Islet of Langerhans (tissue), 1 donor: Measurements from ENCODE around the gene RBM20.

Experiments used
- FAIRE-seq: peaks from one replicate; lab custom pipeline; 2011; peaks lifted over from hg19 to GRCh38; lab: Jason Lieb, UNC

Gene RBM20

DNA sequence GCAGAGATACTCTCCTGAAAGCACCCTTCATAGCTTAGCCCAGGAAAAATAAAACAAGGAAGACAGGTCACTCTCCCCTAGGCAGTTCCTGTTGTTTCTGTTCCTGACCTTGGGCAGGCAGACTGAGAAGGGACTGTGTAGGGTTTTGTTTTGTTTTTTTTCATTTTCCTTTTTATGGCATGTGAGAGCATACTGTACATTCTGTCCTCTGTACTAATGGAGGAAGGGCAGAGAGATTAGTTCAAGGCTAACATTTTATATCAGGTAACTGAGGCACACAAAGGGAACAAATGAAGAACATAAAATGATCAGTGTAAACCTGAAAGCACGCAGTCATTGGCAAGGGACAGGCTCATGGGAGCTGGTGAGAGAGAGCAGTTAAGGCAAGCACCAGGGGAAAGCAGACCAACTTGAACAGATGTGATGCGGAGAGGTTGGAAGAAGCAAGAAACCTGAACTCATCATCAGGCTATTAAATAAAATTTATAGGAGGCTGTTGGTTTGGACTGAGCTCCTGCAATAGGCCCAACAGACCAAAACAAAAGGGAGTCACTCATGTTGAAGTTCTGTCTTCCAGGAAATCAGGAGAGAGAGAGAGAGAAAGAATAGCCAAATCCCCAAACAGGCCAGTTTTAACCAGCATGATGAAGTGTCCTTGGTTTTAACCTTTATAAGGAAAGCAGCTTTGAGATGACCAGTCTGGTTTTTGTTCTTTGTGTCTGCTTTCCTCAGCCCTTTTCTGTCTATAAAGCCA, 193.5 kb downstream of the RBM20 start:
- FAIRE-seq = no peak

DNA sequence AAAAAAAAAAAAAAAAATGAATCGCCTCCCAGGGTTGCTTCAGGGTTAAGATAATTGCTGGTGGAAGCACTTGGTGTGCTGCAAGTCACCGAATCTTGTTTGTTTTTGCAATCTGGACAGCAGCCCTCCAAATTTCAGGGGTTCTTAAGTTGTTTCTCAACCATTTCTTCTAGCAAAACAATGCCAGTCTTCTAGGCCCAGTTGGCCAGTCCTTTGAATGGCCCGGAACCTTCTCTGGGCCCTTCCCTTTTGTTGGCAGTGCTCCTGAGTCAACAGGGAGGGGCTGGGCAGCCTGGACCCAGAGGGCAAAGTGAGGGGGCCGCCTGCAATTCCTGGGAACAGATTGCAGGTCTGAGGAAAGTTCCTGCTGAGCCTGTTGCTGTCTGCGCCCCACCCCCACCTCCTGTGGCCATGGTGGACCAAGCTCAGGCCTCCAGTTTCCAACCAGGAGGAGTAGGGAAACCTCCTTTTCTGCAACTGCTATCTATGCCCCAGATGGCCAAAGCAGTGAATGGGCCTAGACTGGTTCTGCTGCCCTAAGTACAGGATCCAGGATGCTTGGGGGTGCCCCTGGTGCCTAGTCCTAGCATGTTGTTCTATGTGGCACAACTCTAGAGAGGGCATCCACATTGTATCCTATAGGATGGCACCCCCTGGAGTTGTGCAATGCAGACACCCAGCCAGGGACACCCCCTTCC, 196.2 kb downstream of the RBM20 start:
- FAIRE-seq = no peak

- FAIRE-seq = no peak
Observed at GRCh38 chr10:110840923-110841428, 196.8 kb downstream of the RBM20 start.

DNA sequence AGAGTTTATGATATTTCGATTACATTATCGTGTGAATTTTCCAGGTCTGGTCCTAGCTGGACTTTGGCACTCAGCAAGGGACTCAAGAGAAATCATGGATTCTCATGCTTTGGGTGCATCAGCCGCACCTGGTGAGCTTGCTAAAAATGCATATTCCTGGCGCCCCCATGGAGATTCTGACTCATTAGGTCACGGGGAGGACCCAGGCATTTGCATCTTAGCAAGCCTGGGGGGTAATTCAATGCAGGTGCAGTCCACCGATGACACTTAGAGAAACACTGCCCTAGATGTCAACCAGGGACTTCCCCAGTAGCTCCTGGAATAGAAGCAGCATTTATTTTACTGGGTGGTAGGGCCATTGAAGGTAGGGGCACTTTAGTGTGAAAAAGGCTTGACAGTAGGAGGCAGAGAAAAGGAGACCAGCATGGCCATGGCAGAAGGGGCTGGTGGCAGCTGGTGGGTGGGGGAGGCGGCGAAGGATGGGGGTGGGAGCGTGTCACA, 197.7 kb downstream of the RBM20 start:
- no peak for FAIRE-seq

GRCh38 chr10:110842326-110842904, 198.3 kb downstream of the RBM20 start:
- FAIRE-seq = no peak

GRCh38 chr10:110843031-110843430, 198.9 kb downstream of the RBM20 start:
- no peak for FAIRE-seq

DNA sequence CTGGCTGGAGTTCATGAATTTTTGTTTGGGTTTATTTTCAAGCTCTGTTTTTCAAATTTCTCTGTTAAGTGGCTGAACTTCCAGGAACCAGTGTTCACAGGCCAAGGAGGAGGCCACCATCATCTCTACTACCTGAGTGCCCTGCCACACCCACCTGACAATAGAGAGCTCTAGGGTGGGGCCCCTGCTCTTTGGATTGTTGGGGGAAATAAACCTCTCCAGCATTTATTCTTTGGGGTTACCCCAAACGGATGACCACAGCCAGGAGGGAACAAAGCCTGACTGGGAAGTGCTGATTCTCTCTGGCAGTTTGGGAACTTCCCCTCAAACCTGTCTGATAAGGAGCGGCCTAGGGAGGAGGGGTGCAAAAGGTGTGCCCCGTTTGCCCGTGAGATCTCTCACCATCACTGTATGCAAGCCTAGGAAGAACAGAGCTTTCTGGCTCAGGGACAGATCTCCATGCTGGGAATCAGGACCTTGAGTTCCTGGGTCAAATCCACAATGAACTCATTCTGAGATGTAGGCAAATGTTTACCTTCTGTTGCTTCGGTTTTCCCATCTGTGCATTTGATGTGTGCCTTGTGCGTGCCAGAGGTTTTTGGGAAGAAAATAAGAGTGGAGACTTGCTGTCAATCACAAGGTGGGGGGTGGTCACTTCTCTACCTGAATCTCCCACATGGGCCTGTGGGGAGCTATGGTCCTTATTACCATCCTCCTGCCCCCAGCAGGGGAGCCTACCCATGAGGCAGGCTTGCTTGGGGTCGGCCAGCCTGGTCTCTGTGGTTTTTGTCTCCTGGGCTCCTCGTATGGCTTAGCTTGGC, 199.9 kb downstream of the RBM20 start:
- no peak for FAIRE-seq

GRCh38 chr10:110844617-110844881, 200.4 kb downstream of the RBM20 start:
- no peak for FAIRE-seq

DNA sequence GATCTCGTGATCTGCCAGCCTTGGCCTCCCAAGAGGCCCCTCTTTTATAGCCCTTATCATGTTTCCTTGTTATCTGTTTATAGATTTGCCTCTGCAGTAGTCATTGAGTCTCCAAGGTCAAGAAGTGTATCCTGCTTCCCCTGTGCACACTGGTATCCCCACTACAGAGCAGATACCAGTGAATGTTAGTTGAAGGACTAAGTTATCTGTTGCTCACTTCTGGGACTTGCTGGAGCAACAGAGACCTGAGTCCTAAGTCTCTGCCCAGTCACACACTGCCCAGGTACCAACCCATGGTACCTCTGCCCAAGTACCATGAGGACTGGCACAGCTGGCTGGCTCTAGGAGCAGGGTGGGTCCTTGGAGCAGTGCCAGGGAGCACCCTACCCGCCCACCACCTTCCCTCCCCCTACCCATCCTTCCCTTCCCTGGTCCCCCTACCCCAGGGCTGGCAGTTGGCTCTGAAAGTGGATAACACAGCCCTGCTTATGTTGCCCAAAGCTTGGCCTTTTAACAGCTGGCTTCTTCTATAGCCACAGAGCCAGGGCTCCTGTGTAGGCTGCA, 201.1 kb downstream of the RBM20 start:
- FAIRE-seq = no peak

DNA sequence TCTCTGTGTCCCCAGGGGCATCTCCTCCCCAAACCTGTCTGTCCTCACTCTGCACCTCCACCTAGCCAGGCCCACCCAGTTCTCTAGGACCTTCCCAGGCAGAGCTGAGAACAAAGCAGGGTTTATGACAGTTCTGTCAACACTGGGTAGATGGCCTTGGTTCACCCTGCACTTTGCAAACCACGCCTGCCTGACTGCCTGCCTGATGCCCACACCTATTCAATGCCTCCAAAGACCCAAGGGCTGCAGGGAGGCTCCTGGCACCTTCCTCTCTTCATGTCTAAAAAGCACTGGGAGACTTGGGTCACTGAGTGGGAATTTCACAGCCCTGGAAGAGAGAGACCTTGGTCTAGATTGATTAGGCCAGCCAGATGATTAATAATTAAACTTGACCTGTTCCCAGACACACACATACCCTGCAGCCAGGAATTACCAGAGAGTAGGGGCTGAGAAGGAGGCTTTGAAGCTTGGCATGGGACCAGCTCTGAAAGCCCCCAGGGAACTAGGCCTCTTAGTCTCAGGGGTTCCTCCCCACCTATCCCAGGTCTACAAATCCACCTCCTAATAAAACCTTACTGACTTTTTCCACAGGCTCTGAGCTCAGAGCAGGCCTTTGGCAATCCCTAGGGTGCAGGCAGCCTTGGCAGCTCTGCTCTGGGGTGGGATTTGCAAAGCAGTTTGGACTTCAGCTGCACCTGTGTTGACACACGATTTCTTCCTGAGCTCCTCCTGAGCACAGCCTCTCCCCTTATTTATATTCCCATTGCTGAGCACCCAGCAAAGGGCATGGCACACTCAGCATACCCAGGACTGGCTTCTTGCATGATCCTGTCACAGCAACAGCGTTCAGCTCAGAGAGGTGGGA, 201.9 kb downstream of the RBM20 start:
- FAIRE-seq = no peak

DNA sequence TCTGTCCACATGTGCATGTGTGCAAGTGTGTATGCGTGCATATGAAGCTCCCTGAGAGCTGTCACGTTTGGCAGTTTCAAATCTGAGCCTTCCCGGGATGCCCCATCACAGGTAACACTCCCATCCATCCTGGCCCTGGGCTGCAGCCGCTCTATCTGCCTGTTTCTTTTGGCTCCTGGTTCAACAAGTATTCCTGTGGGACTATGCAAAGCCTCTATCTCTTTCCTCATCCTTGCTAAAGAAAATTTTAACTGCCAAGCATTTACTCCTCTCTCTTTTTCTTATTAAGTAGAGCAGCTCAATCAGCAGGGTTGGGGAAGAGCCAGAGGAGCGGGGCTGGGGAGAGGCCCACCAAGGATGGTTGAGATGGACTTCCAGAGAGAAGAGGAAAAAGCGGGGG, 203.2 kb downstream of the RBM20 start:
- no peak for FAIRE-seq

DNA sequence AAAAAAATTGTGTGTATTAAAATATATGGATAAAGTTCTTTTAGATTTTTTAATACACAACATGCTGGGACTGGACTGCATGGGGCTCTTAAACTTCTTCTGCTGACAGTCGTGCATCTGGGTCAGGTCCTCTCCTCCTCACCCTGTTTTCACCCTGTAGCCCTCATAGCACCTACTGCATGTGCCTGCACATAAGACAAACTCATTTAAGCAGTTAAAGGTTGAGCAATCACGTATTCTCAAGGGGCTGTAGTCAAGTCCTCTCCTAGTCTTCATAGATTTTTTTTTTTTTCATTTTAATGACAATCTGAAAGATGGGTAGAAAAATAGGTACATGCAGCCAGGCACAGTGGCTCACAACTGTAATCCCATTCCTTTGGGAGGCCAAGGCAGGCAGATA, 204.0 kb downstream of the RBM20 start:
- no peak for FAIRE-seq

DNA sequence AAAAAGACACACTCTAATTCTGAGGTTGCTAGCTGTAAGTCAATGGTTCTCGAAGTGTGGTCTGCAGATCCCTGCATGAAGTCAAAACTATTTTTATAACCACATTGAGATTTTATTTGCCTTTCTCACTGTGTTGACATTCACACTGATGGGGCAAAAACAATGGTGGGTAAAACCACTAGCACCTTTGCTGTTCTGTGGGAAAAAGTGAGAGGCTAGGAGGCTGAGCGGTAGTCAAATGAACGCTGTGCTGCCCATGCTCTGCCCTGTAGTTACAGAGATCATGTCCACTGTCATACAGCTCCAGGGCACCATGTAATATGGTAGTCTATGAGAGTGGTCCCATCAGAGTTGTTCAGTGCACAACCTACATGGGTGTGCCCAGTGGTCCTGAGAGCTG, 206.0 kb downstream of the RBM20 start:
- no peak for FAIRE-seq

DNA sequence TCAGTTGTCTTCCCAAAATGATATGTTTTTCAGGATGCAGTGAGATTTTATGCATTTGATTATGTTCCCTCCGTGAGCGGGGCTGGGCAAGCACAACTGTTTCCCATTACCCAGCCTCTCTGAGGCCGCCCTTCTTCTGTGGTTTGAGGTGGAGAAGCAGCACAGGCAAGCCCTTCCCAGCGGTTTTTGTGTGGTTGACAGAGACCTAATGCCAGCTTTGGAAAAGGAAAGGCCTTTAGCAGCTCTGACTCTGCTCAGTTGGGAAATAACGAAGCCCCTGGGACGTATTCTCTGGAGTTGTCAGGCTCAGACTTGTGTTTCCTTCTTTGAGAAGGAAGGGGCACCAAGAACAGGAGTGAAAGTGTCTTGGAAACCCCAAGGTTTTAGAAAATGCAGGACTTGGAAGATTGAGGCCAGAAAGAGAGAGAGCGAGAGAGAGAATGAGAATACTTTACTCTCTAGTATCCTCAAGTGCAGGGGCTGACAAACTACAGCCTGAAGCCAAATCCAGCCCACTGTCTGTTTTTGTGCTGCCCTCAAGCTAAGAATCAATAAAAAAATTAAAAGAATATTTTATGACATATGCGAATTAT, 207.0 kb downstream of the RBM20 start:
- no peak for FAIRE-seq

DNA sequence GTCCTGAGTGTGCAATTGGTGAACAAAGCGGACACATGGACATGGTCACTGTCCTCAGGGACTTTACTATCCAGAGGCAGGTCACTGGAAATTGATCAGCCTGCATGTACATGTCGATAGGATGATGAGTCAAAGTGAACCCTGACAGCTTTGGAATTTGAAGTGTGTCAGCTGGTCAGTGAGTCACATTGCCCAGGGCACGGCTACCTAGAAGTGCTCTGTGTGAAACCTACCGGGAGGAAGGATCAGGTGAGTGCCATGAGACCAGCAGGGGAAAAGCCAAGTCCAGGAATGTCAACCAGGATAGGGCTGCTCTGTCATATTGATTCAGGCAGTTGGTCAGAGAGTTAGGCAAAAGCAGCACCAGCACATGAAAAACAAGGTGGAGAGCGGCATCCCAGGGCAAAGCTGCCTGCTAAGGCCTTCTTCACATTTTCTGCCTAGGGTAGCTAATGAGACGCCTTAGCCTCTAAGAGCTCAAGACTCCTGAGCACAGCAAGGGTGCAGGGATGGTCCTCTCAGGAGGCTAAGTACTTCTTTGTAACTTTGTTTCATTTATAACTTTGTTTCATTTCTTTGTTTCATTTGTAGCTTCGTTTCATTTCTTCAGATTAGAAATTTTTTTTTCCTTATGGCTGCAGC, 208.2 kb downstream of the RBM20 start:
- no peak for FAIRE-seq

DNA sequence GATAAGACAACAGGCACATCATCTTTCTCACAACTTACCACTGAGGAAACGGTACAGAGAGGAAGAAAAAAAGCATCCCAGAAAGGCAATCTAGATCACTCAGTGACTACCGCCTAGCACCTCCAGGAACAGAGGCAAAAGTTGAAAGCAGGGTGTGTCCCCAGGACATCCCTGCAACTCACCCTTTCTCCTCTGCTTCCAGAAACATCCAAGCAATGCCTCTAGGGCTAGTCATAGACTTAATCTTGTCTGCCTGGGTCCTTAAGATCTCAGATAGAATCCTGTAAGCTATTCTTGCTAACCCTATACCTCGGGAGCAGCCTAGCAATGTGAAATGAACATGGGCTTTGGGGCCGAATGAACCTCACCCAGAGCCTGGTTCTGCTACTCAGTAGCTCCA, 208.8 kb downstream of the RBM20 start:
- no peak for FAIRE-seq

- no peak for FAIRE-seq
Observed at GRCh38 chr10:110853921-110854605, 209.9 kb downstream of the RBM20 start.

DNA sequence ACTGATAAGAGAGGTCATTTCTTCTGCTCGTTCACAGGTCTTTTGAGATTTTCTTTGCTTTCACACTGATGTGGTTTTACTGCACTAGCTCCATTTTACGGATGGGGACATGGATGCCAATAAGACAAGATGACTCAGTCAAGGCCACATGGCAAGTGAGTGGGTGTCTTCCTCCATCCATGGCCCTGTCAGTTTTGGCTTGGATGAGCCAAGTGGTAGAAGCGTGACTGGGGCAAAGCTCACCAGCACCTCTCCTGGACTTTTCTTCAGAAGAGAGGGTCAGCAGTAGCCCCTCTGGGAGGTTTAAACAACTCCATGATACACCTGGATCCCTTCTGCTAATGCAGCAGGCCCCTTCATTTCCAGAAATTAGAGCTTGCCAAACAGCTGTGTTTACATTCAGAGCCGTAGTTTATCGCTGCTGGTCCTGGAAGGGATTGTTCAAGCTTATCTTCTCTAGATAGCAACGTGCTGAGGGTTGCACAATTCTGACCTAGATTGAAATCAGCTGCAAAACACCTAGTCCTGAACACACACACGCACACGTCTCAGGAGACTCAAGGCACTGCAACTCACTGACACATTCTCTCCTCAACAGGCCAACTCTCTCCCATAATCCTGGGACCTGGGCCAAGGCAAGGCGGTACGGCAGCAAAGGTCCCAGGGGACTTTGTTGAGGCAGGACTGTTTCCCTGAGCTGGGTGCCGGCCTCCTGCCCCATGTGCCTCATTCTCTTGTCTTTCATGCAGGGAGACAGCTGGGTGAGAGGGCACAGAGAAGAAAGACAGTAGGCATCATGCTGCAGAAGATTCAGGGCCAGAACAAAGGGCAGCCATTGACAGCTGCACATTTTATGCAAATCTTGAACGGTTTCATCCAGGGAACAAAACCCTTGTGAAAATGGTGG, 213.4 kb downstream of the RBM20 start:
- FAIRE-seq = no peak
